Cerebellar nuclear complex (tissue), 1 donor: Measurements from ENCODE around the gene IRGC.
"Not testable (repeated sequence)": the region's sequence is repeated elsewhere in the genome, so short reads cannot be mapped to it uniquely, and the experiment has no call there.

Source experiments
- DNase-seq, 2 experiments: peaks; one replicate each; lab custom pipeline; 2025; lab: John Stamatoyannopoulos, UW

The IRGC gene

DNA sequence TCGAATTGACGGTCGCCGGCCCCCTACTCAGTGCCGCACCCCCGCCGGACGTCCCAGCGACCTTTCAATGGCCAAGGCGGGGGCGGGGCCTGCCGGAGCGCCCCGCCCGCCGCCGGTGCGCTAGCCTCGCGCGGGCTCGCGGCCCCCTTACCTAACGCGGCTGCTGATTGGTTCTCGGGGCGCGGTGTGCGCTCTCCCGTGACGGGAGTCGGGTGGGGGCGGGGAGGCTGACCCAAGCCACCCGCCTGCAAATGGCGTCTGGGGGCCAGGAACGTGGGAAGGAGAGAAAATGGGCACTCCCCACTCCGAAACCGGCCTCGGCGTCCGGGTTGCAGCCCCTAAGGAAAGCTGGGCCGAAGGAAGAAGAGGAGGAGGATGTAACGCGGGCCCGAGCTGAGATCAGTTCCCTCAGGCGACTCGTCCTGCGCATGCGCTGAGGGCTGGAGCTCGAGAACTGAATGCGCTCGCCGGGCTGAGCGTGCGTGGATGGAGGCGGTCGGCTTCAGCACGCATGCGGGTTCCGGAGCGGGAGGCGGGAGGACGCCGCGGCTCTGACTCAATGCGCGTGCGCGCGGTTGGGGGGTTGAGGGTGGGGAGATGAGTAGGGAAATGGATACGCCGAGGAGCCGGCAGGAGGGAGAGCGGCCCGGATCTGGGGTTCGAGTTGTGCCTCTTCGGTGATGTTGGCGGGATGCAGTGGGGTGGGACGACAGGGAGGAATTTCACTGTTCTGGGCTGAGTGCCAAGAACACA, 38.8 kb downstream of the IRGC start, which contains the start of gene SMG9:
SMG9 (minus strand) TSS at position 460 of the 753 bp plus-strand sequence. CDS start 4,221 bp downstream, outside the sequence.
- DNase-seq: peak in 1 of 2 experiments; percentile 89

DNA sequence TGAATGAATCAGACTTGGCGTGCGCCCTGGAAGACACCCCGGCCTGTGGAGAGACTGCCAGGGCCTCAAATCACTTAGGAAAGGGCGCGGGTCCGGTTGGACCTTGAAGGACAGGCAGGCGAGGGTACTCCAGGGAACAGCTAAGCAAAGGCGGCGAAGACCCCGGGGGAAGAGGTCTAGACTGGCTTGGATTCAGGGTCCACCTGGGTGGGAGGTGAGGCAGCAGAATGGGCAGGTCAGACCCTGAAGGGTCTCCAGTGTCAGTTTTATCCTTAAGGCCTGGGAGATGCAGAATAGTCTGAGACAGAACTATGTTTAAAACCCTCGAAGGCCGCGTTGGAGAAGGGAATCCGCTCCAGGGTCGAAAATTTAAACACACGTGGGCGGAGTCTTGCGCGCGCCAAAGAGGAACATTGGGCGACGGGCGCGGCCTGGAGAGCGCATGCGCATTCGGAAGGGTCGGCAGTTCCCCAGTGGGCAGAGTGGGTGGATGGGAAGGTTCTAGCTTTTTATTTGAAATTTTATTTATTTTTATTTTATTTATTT, 39.5 kb downstream of the IRGC start:
- peak in 1 of 2 experiments; percentile 27 for DNase-seq

DNA sequence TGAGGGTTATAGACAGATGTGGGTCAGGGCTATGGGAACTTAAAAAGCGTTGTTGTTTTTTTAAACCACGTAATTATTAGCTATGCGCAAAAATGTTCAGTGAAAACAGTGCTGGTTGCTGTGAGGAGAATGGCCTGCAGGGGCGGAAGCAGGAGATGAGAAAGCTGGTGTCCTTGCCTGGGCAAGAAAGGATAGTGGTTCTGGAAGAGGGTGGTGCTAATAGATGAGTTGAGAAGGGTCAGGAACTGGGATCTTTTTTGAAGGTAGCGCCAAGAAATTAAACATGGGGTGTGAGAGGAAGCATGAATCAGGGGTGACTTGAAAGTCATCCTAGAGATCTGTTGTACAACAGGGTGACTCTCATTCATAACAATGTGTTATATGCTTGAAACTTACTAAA, 43.6 kb downstream of the IRGC start:
- no peak for DNase-seq

DNA sequence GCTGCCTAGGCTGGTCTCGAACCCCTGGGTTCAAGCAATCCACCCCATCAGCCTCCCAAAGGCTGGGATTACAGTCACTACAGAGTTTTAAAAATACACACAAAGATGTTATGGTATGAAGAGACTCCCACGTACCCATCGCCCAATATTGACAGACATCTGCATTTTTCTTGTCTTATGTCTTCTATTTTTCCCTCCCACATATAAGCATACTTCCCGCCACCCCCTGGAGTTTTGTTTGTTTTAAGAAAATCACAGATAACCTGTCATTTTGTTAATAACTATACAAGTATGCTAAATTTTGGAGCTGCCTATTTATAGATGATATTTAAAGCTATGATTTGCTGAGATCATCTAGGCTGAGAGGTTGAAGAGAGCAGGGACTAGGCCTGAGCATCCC, 45.1 kb downstream of the IRGC start:
- DNase-seq: no peak

DNA sequence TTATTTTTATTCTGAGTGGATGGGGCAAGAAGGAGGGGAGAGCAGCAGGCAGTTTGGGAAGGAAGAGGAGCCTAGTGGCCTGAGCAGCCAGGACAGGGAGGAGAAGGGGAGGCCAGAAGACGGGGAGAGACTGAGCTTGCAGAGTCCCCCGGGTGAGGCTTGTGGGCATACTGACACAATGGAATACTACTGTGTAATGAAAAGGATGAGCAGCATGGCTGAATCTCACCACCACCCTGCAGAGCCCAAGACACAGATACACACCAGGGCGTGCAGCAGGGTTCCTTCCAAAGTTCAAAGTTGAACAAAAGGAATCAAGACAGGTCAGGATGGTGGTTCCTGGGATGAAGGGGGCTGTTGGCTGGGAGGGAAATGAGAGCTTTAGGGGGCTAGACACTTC, 46.9 kb downstream of the IRGC start:
- DNase-seq: no peak

DNA sequence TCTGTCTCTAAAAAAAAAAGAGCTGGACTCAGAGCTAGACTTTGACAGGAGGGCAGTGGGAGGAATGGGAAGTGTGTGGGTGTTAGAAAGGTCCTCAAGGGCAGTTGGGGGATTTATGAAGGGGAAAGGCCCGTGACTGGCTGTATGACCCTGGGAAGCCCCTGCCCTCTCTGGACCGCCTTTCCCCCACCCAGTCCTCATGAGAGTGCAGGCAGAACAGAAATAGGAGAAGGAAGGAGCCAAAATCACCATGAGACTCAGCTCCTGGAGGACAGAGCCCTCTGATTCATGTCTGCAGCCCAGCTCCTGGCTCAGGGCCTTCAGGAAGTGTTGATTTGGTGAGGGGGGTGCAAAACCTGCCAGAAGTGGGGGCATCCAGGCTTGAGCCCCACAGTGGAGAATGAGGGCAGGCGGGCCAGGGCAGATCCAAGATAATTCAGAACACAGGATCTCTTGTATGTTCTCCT, 47.6 kb downstream of the IRGC start:
- no peak for DNase-seq

DNA sequence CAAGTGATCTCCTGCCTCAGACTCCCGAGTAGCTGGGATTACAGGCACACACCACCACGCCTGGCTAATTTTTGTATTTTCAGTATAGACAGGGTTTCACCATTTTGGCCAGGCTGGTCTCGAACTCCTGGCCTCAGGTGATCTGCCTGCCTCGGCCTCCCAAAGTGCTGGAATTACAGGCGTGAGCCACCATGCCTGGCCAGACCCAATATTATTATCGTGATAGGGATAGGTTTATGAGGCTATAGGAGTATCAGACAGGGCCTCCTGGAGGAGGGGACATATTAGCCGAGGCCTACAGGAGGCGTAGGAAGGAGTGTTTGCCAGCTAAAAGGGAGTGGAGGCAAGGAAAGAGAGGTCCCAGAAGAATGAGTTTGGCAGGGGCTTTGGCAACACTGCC, 48.8 kb downstream of the IRGC start:
- DNase-seq: not testable (repeated sequence)

DNA sequence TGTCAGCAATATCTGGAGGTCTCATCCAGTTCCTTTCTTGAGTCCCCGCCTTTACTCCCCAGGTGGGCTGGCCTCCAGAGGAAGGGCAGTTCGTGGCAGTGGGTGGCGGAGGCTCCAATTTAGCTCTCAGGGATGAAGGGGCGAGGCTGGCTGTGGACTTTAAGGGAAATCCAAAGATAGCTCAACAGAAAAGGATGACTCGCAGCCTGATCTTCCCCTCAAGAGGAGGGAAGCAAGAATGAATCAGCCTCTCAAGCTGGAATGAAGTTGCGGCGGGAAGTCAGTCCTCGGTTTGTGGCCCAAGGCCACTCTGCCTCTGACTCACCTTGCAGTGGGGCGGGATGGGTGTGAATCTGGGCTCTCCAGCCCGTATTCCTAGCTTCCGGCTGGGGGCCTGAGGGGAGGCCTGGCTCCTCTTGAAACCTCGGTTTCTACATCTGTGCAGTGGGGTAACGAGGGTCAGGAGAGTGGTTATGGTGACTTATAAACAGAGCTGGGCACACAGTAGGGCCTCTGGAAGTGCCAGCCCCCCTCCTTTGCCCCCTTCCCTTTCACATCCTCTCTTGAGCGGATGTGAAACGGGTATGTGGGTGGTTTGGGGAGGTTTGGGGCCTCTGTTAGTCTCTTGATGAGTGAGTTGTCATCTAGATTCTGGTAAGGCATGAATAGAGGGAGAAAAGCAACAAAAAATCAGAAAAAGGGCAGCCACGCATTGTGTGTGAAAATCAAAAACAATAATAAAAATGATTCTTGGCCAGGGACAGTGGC, 49.4 kb downstream of the IRGC start:
- no peak for DNase-seq

DNA sequence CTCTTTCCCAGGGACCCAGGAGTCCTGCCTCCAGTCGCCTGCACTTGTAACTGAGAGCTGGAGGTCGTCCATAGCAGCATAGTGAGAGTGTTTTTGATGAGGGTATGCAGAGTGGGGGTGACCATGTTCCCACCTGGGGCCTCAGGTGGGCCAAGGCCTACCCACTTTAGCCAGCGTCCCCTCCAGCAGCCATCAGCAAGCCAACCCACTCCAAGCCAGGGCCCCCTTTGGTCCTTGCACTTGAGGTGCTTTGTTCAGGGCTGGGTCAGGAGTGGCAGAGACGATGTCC, 50.8 kb downstream of the IRGC start:
- DNase-seq: no peak

DNA sequence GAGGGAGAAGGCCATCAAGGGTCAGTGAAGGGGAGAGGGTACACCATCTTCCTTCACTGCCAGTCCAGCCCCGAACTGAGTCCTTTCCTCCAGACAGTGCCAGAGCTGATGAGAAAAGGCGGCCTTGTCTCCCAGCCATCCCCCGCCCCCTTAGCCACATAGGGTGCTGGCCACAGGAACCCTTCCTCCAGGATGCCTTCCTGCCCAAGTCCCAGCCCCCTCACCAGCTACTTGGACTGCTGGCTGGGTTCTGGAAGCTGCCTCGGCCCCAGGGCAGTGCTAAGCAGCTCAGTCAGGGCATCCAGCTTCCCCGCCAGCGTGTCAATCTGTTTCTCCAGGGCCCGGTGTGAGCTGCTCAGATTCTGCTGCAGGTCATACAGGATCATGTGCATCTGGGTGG, 51.4 kb downstream of the IRGC start:
- DNase-seq: no peak

DNA sequence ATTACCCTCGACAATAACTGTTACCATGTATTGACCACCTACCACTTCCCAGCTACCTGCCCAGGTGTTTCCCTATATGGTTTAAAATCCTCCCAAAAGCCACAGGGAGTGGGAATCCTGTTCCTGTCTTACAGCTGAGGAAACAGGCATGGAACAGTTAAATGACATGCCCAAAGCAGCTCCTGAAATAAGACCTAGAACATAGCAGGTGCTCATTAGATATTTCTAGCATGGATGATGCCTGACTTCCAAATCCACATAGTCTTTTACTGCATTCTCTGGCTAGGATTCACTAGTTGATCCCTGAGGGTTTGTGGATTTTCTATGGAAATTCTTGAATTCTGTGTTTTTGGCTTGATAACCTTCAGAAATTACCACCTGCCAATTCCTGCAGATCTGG, 51.9 kb downstream of the IRGC start:
- DNase-seq: no peak

DNA sequence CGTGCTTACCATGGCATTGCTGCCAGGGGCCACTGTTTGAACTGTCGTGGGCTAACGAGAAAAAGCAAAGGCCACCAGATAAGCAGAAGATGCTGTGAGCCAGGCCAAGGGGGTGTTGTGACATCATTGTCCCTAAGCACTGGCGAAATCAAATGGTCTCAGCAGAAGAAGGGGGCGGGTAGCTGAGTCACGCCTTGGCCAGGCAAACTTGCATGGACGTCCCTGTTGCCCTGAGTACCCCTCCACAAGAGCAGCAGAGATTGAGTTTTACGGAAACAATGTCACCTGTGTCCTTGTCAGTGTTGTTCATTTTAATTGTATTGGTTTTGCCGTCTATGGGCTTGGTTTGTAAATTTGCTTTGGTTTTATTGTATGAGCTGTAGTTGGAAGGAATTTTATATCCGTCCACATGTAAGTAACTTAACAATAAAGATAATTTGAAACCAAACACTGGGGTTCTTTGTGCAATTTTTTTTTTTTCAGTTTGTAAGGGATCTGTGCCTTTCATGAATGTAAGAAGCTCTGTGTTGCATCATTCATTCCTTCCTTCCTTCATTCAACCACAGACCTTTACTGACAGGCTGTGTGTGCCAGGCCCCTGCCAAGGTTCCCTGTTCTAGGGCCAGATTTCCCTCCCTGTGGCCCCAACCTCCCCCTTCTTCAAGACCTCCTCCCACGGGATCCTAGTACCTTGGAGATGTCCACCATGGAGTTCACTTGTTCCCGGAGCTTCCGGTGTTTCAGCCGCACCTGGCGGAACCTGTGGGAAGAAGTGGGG, 52.6 kb downstream of the IRGC start:
- no peak for DNase-seq

DNA sequence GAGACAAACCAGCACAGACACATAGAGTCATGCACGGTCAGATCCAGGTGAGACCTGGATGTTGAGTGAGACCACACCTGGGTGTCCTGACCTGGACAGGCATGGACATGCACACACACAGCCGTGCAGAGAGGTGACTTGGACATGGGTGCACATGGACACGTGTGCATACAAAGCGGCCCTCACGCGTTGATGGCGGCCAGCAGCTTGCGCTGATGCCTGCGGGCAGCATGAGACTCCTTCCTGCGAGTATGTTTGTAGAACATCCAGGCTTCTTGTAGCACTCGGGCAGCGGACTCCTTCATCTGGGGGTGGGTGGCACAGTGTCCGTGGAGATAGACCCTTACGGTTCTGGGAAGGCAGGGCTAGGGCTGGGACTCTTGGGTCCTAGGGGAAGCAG, 53.4 kb downstream of the IRGC start:
- DNase-seq: no peak
